Fibroblast of skin of left quadriceps (primary cell): ENCODE measurements around the gene ZFP92.

Experiments
- DNase-seq, 2 experiments: peaks; one replicate each; pipeline ENCODE4 v3.0.0-alpha.2; 2013; ENCODE audit warnings: low read depth in 2 of 2

The ZFP92 gene

DNA sequence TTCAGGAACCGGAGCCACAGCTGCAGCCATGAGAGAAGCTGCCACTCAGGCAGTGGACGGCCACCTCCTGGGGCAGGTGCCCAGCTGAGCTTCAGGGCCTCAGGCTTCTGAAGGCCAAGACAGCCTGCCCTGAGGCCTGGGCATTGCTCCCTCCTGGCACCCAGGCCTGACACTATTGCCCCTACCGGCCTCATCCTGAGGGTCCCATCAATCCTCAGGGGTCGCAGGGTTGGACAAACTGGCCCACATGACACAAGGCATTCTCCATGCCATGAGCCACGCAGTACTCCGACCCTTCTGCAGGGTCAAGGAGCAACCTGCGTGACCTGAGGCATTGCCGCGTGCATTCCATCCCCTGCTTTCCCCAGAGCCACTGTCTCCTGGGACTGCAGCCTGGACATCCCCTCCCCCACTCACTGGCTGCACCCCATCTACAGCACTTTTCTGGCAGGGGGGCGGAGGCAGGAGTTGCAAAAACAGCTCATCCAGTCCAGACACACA, 3.0 kb upstream of the ZFP92 start:
- no peak for DNase-seq

DNA sequence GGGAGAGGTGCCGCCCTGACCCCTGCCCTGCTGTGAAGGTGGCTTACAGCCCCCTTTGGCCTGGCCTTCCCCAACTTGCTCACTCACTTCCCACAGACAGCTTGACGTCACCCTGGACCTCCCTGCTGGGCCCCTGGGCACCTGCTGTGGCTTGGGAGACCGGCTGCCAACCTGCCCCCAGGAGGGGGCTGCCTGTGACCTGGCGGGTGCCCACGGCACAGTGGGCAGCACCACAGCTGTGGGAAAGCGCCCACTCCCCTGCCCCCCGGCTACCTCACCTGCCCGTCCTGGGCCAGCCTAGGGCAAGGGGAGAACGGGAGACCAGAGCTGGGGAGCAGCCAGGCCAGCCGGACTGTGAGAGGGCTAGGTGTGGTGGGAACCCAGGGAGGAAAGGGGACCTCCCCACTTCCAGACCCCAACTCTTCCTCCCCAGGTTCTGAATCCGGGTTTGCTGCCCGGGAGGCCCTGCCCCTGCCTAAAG, 2.4 kb upstream of the ZFP92 start:
- no peak for DNase-seq

DNA sequence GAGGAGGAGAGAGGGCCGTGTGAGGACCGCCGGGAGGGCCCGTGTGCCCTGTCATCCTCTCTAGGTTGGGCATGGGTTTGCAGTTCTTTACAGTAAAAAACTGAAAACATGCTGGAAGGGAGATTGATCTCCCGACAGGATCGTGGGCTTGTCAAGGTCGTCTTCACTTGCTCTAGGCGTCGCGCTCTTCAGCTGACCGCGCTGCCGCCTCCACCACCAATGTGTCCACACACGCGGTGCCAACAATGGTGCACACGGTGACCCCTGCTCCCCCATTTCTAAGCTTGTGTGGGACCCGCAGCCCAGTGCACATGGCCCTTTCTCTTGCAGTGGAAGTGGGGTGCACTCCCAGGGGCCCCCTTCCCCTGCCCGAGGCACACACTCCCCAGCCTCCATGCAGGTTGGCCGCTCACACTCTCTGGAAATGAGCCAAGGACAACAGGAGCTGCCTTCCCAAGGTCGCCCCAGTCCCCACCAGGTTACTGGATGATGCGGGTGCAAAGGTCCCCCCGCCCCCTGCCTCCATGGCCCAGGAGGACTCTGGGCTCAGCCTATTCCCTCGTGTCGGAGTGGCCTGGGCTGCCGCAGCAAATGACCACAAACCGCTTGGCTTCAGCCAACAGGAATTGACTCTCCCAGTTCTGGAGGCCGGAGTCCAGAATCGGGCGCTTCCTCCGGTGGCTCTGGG, 1.7 kb upstream of the ZFP92 start:
- DNase-seq = no peak

DNA sequence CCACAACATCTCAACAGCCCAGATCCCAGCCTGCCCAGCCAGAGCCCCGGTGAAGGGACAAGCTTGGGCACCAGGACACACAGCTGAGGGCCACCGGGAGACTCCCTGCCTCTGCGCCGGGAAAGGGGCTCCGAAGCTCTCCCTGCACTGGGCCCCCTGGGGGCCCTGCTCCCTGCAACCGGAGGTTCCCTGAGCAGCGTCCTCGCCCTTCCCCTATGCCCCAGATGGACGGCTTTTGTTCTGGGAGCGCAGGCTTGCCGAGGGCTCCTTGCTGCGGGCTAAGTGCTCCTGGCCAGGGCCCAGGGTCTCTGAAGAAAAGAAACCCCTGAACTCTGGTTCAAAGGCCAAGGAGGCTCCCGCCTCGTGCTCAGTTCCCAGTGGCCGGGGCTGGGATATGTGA, 899 bp upstream of the ZFP92 start:
- no peak for DNase-seq

DNA sequence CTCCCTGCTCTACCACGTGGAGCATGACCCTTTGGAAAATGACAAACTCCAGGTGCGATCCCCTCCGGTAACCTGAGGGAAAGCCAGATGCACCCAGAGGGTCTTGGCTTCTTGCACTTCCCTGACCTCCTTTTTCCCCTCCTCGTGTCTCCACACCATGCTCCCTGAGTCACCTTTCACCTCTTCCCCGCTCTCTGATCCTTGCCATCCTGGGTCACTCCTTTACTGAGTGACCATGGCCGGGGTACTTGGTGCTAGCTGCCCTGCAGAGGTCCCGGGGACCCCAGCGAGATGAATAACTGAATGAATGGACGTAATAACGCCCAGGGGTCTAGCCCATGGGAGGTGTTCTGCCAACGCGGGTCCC, 401 bp upstream of the ZFP92 start:
- no peak for DNase-seq

DNA sequence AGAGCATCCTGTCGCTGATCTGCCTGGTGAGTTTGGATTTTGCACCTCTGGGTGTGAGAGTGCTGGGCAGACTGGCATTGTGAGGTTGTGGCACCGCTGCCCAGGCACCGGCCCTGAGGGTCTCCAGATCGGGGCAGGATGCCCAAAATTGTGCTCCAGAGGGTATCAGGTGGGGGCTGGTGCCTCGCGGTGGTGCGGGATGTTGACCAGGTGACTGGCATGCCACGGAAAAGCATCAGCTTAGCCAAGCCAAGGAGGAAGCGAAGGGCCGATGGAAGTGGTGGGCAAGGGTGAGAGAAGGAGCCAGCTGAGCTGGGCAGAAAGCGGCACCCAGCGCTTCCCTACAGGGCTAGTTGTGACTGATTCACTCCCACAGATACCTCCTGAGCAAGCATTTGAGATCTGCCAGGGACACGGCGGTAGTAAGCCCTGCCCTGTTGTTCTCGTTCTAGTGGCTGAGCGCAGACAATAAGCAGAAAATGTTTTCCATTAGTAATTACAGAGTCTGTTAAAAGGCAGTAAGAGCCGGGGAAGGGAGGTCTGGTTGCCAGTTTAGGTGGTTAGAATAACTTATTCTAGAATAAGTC, 809 bp downstream of the ZFP92 start:
- DNase-seq = no peak

DNA sequence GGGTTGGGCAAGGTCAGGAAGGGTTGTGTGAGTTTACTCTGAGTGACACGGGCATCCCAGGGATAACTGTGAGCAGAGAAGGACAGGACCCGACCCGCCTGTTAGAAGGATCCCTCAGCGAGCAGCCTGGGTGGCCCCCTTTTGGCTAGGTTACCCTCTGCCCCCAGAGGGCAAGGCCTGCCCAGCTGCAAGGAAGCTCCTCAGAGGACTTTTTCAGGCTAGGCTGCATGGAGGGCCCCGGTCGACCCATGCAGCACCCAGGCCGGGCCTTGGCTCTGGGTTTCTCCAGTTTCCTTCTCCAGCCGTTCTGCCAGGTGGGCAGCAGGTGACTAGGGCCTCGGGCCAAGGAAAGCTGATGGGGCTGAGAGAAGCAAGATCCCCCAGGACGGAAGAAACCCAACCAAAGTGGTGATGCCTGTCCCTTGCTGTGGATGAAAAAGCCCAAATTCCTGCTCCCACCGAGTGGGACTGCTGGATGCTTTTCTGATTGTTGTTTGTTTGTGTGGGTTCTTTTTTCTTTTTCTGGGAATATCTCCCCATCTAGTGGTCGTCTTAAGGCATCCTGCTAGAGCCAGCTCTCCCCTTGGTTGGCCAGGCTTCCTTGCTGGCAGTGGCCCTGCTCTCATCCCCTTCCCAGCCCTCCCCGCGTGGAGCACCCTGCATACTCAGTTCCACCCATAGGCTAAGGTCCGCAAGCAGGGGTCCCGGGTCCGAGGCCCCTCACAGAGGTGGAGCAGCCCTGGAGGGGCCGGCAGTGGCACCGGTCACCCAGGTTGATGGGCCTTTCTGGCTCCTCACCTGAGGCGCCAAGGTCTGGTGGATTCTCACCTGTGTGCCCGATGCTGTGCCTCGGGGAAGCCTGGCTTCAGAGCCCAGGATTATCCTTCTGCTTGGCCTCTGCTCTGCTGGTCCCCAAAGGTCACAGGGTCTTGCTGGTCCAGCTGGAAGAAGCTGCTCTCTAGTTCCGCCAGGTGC, 1.8 kb downstream of the ZFP92 start:
- no peak for DNase-seq

DNA sequence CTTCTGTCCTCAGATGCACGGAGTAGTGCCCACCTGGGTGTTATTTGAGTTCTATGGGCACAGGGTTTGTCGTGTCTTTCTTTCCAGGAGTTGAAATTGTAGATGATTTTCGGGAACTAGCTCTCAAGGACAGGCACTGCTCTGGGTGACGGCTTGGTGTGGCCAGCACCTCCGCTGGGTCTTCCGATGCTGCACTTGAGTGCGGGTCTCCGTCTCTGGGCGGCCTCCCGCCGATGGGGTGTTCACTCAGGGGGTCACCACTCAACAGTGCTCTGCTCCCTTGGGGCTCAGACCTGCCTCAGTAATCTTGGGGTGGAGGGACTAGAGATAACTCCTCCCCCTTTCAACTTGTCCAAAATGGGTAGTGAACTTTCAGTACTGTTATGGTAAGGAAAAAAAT, 2.5 kb downstream of the ZFP92 start:
- DNase-seq = no peak

DNA sequence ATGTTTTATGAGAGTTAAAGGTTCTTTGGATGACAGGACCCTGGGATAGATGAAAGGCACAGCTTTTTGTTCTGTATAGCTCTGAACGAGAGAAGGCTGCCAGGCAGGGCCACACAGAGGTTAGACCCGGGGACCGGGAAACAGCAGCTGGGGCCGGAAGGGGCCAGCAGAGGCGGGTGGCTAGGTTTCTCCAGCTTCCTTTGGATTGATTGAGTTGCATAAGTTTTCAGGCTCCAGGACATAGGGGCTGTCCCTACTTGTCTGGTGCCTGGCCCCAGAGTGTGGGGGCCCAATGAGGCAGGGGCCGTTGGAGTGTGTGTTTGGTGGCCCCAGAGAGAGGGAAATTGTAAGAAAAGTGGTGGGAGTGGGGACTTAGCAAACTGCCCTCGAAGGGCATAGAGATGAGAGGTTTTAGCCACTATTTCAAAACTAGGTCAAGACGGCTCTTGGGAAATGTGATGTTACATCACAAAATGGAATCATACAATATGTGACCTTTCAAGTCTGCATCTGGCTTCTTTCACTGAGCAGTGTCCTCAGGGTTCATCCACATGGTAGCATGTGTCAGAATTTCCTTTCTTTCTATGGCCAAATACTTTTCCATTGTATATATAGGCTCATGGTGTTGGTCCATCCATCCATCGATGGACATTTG, 3.7 kb downstream of the ZFP92 start:
- DNase-seq = no peak

DNA sequence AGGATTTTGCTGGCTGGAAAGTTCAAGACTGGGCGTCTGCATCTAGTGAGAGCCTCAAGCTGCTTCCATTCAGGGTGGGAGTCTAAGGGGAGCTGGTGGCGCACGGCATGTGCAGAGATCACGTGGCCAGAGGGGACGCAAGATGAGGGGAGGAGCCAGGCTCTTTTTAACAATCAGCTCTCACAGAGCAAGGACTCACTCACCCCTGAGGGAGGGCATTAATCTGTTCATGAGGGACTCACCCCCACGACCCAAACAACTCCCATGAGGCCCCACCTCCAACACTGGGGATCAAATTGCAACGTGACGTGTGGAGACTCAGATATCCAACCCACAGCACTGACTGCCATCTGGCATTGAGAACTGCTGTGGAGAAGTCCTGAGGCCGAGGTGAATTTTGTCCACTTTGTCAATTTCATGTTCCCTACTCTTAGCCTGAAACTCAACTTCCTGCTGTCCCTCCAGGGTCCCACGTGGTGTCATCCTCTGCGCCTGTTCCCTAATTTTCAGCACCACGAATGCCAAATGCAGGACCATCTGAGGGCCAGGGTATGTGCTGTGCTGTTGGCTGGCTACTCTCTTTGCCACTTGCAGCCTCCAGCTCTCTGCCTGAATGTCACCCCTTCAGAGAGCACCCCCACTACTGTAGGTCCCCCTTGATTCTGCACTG, 5.6 kb downstream of the ZFP92 start:
- no peak for DNase-seq

DNA sequence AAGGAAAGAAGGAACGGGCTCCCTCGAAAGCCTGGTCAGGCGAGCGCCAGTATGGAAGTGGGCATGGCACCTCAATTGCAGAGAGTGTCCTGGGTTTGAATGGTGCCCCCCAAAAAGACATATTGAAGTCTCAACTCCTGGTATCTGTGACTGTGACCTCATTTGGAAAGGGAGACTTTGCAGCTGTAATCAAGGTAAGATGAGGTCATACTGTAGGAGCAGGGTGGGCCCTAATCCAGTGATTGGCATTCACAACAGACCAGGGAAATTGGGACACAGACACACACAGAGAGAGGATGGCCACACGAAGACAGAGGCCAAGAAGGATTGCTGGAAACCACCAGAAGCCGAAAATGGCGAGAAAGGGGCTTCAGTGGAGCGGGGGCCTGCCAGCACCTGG, 6.4 kb downstream of the ZFP92 start:
- no peak for DNase-seq

DNA sequence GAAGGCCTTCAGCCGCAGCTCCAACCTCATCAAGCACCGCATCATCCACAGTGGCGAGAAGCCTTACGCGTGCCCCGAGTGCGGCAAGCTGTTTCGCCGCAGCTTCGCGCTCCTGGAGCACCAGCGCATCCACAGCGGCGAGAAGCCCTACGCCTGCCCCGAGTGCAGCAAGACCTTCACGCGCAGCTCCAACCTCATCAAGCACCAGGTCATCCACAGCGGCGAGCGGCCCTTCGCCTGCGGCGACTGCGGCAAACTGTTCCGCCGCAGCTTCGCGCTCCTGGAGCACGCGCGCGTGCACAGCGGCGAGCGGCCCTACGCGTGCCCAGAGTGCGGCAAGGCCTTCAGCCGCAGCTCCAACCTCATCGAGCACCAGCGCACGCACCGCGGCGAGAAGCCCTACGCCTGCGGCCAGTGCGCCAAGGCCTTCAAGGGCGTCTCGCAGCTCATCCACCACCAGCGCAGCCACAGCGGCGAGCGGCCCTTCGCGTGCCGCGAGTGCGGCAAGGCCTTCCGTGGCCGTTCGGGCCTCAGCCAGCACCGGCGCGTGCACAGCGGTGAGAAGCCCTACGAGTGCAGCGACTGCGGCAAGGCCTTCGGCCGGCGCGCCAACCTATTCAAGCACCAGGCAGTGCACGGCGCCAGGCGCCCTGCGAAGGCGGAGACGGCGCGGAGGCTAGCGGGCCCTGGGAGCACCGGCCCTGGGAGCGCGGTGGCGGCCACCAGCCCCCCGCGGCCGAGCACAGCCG, 9.8 kb downstream of the ZFP92 start:
- no peak for DNase-seq

DNA sequence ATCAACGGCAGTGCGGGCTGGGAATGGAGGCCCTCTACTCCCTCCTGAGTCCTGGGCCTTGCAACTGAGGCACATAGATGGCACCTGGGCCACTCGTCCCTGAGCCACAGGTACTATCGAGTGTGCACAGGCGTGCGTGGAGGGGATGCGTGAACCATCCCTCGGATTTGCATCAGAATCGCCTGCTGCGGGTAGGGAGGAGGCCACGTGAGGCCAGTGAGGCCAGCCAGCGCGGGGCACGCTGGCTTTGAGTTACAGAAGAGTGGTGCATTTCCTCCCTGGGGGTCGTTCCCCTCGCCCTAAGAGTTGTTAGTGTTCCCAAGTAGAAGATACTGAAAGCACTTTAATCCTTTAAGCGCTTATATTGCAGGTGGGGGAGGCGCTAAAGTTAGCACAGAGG, 10.6 kb downstream of the ZFP92 start:
- no peak for DNase-seq

DNA sequence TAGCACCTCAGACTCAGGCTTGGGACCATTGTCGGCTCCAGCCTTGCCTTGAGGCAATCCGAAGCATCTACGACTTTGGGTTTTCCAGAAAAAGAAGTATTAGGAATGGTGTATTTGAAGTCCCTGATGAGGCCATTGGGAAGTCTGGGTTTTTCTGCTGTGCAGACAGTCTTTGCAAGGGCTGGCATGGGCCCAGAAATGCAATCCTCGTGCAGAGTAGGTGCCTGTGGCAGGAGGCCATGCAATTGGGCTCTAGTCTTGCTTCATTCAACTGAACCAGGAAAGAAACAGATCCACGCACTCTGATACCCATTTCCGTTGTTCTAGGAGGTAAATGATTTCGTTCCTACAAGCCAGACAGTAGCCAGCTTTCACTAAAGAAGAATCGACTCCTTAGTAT, 12.4 kb downstream of the ZFP92 start:
- no peak for DNase-seq

DNA sequence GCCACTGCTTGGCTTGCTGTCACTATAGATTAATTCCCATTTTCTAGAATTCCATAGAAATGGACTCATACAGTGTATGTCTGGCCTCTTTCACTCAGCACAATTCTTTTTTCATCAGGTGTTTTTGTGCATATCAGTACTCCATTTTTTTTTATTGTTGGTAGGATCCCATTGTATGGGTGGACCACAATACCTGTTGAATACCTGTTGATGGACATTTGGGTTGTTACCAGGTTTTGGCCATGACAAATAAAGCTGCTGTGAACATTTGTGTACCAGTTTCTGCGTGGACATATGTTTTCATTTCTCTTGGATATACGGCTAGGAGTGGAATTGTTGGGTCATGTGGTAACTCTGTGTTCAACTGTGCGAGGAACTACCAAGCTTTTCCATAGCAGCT, 14.9 kb downstream of the ZFP92 start:
- no peak for DNase-seq

DNA sequence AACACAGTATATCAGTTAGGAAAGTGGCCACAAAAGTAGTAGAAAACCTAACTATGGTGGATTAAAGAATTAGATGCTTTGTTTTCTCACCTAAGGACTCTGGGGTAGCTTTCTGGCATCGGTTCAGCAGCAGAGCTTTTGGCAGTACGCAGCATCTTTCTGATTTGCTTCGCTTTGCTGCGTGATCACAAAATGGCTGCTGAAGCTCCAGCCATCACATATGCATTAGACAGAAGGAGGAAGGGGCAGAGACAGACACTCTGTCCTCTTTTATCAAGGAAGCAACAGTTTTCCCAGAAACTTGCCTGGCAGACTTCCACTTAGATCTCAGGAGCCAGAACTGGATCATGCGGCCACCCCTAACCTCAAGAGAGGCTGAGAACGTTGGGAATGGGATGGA, 19.5 kb downstream of the ZFP92 start:
- no peak for DNase-seq

DNA sequence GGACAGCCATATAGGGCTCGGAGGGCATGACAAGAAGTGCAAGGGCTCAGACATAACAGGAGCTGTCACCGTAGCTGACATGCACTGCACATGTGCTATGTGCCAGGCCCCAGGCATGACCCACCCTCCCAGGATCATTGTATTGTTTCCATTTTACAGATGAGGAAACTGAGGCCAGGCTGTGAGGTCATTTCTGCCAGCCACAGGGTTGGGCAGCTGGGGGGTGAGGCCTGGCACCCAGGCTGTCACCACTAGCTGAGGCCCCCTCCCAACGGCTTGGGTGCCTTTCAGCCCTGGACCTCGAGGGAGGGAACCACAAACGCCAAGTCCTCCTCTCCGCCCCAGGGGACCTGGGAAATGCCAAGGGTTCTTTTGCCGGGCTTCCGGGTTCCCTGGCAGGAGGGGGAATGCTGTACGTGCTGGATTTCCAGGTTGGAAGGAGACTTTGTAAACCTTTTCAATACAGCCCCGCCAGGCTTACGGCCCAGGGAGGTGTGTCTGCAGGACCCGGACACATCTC, 21.9 kb downstream of the ZFP92 start:
- no peak for DNase-seq

DNA sequence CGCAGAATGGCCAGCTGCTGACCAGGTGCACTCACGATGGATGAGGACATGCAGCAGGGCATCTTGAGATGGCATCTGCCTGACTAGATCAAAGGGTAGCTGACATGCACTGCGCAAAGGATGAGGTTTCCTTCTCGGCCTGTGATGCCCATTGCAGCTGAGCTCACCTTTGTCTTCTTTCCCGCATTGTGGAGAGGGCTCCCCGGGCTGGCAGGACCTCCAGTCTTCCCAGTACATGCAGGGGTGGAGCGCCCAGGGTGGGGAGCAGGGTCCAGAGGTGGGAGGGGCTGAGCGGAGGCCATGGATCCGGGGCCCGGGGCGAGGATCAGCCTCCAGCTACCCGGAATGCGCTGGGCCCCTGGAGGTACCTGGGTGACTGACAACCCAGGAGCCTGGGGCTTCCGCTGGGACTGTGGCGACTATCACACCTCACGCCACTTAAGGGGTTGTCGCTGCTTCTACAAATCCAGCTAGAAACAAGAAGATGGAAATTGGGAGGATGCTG, 22.6 kb downstream of the ZFP92 start:
- no peak for DNase-seq

DNA sequence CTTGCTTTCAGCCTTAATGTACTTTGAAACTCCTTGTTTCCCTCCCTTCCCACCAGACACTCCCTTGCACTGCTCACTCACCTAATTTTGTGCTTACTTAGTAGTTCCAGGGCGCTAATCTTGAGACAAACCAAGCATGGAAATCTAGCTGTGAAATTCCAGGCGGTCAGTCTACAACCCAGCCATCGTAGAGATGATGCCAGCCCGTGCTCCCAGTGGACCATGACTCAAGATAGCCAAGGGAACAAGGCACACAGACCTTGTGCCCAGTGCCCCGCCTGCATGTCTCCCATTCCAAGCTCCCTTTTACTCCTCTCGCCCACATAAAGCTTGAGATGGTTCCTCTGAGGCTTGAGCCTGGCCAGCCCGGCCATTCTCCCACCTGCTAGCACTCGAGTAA, 23.5 kb downstream of the ZFP92 start:
- no peak for DNase-seq

DNA sequence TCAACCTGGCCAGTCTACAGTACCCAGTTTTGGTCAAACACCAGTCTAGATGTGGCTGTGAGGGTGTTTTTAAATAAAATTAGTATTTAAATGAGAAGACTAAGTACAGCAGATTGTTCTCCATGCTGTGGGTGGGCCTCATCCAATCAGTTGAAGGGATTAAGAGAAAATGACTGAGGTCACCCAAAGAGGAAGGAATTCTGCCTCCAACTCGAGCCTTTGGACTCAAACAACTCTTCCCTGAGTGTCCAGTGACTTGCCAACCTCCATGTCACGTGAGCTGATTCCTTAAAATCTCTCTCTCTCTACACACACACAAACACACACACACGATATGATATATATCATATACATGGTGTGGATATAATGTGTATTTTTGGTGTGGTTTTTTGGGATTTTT, 24.6 kb downstream of the ZFP92 start:
- no peak for DNase-seq
